Hematopoietic multipotent progenitor cell (in vitro differentiated cells): ENCODE results near the gene ITGA1. TPM values are rescaled to one million over a fixed set of nuclear protein-coding genes. Genes with fewer than 3 reads are reported as not detected.

ENCODE experiments used
- DNase-seq, 3 donors: peaks; one replicate each; pipeline ENCODE4 v3.0.0-alpha.2; 2011 to 2015; ENCODE audit warnings: low read depth in 2 of 3, low spot score in 2 of 3
- total RNA-seq: library from RNA; depleted of rRNA; stranded (reverse); fragments of >200 nt; gene quantifications from one replicate; pipeline ENCODE4 v1.2.3, GENCODE V29; 2012

ITGA1 gene
- total RNA-seq, 1 donor: under 0.01 TPM

- no peak for DNase-seq
Observed at GRCh38 chr5:52771343-52772039, 16.2 kb upstream of the ITGA1 start.

GRCh38 chr5:52772668-52773067, 15.0 kb upstream of the ITGA1 start:
- DNase-seq: no peak

- DNase-seq: no peak
Observed at GRCh38 chr5:52773342-52773741, 14.4 kb upstream of the ITGA1 start.

- DNase-seq: no peak
Observed at GRCh38 chr5:52774005-52774410, 13.7 kb upstream of the ITGA1 start.

- no peak for DNase-seq
Observed at GRCh38 chr5:52776116-52776515, 11.6 kb upstream of the ITGA1 start.

GRCh38 chr5:52777186-52777585, 10.5 kb upstream of the ITGA1 start:
- no peak for DNase-seq

- no peak for DNase-seq
Observed at GRCh38 chr5:52778781-52779180, 8.9 kb upstream of the ITGA1 start.

GRCh38 chr5:52779213-52779612, 8.5 kb upstream of the ITGA1 start:
- no peak for DNase-seq

- no peak for DNase-seq
Observed at GRCh38 chr5:52783226-52783959, 4.3 kb upstream of the ITGA1 start.

- no peak for DNase-seq
Observed at GRCh38 chr5:52784737-52785136, 3.0 kb upstream of the ITGA1 start.

GRCh38 chr5:52786391-52786790, 1.3 kb upstream of the ITGA1 start:
- no peak for DNase-seq

GRCh38 chr5:52786949-52787599, 642 bp upstream of the ITGA1 start:
- peak in 1 of 3 donors; percentile 6 for DNase-seq

GRCh38 chr5:52788505-52788821, 747 bp downstream of the ITGA1 start:
- no peak for DNase-seq

GRCh38 chr5:52789378-52789777, 1.7 kb downstream of the ITGA1 start:
- DNase-seq: no peak

- DNase-seq: no peak
Observed at GRCh38 chr5:52789851-52790250, 2.1 kb downstream of the ITGA1 start.

GRCh38 chr5:52791366-52791765, 3.6 kb downstream of the ITGA1 start:
- DNase-seq: no peak

GRCh38 chr5:52794519-52794918, 6.8 kb downstream of the ITGA1 start:
- no peak for DNase-seq

GRCh38 chr5:52796031-52796430, 8.3 kb downstream of the ITGA1 start:
- DNase-seq: no peak

- DNase-seq: no peak
Observed at GRCh38 chr5:52796516-52797103, 8.9 kb downstream of the ITGA1 start.

- no peak for DNase-seq
Observed at GRCh38 chr5:52798938-52799337, 11.2 kb downstream of the ITGA1 start.

GRCh38 chr5:52799358-52799982, 11.8 kb downstream of the ITGA1 start:
- peak in 1 of 3 donors; percentile 21 for DNase-seq
